Kasumi-1 (cell line): ENCODE data around the gene HIRA.
"Not testable (repeated sequence)": the region's sequence is repeated elsewhere in the genome, so short reads cannot be mapped to it uniquely, and the experiment has no call there.

Experiments
- DNase-seq, 2 experiments: peaks; one replicate each; lab custom pipeline; 2025; lab: John Stamatoyannopoulos, UW

Gene HIRA

GRCh38 chr22:19382240-19382639 lies 49.3 kb downstream of the HIRA start:
- DNase-seq: no peak

GRCh38 chr22:19378344-19378674 lies 53.2 kb downstream of the HIRA start:
- no peak for DNase-seq

GRCh38 chr22:19377565-19378343 lies 53.8 kb downstream of the HIRA start:
- DNase-seq: no peak

GRCh38 chr22:19376971-19377370 lies 54.6 kb downstream of the HIRA start:
- DNase-seq: no peak

- no peak for DNase-seq
Observed at GRCh38 chr22:19376247-19376646, 55.3 kb downstream of the HIRA start.

GRCh38 chr22:19375435-19375834 lies 56.1 kb downstream of the HIRA start:
- DNase-seq: no peak

- DNase-seq: no peak
Observed at GRCh38 chr22:19374410-19374809, 57.1 kb downstream of the HIRA start.

- no peak for DNase-seq
Observed at GRCh38 chr22:19373450-19373849, 58.1 kb downstream of the HIRA start.

GRCh38 chr22:19371893-19372292 lies 59.6 kb downstream of the HIRA start:
- DNase-seq: no peak

GRCh38 chr22:19368876-19369275 lies 62.7 kb downstream of the HIRA start:
- no peak for DNase-seq

- DNase-seq: no peak
Observed at GRCh38 chr22:19367763-19368367, 63.7 kb downstream of the HIRA start.

GRCh38 chr22:19363541-19363940 lies 68.0 kb downstream of the HIRA start:
- DNase-seq: not testable (repeated sequence)

GRCh38 chr22:19361501-19362103 lies 69.9 kb downstream of the HIRA start:
- DNase-seq: no peak

GRCh38 chr22:19360862-19361261 lies 70.7 kb downstream of the HIRA start:
- no peak for DNase-seq

GRCh38 chr22:19360300-19360792 lies 71.2 kb downstream of the HIRA start:
- DNase-seq: no peak

- DNase-seq: no peak
Observed at GRCh38 chr22:19359554-19360299, 71.8 kb downstream of the HIRA start.

- no peak for DNase-seq
Observed at GRCh38 chr22:19358703-19359553, 72.6 kb downstream of the HIRA start.

- DNase-seq: no peak
Observed at GRCh38 chr22:19358195-19358594, 73.3 kb downstream of the HIRA start.

- no peak for DNase-seq
Observed at GRCh38 chr22:19357270-19358105, 74.0 kb downstream of the HIRA start.

GRCh38 chr22:19356708-19357269 lies 74.7 kb downstream of the HIRA start:
- no peak for DNase-seq
